Neural cell (in vitro differentiated cells): Measurements from ENCODE around the gene SIX4. TPM values are rescaled to one million over a fixed set of nuclear protein-coding genes. Genes with fewer than 3 reads are reported as not detected.
A peak's percentile ranks its signal among the peaks of the same experiment; 100 is the strongest.

Source experiments
- H2AFZ ChIP-seq: fragments of 200-600, 300-800 bp; sonication (generic), shearing (Covaris generic); 2 replicates; pipeline ENCODE4 v1.6.0; 2014; ENCODE audit warnings: low read depth, mild to moderate bottlenecking, antibody characterized with exemption, low read length, moderate library complexity
- H3F3A ChIP-seq: fragments of 200-600 bp; shearing (Covaris generic); 2 replicates; pipeline ENCODE4 v1.6.1; 2016; ENCODE audit warnings: mild to moderate bottlenecking, moderate library complexity, mixed read lengths, antibody characterized with exemption, low read length; ENCODE audit not compliant: insufficient read depth, poor library complexity, severe bottlenecking
- H3K27ac ChIP-seq: fragments of 200-600, 300-800 bp; sonication (generic), shearing (Covaris generic); 2 replicates; pipeline ENCODE4 v1.5.1; 2014; ENCODE audit warnings: mild to moderate bottlenecking, low read length, moderate library complexity
- H3K27me3 ChIP-seq: fragments of 300-800, 200-600 bp; sonication (generic), shearing (Covaris generic); 2 replicates; pipeline ENCODE4 v1.6.0; 2014; ENCODE audit warnings: mild to moderate bottlenecking, low read depth, low read length, moderate library complexity; ENCODE audit not compliant: insufficient read depth
- H3K36me3 ChIP-seq: fragments of 300-800, 200-600 bp; sonication (generic), shearing (Covaris generic); 2 replicates; pipeline ENCODE4 v1.5.1; 2014; ENCODE audit warnings: mild to moderate bottlenecking, antibody characterized with exemption, low read length, moderate library complexity; ENCODE audit not compliant: insufficient read depth
- H3K4me2 ChIP-seq: fragments of 300-800, 200-600 bp; sonication (generic), shearing (Covaris generic); 2 replicates; pipeline ENCODE4 v1.6.0; 2014; ENCODE audit warnings: mild to moderate bottlenecking, low read length
- H3K4me3 ChIP-seq: fragments of 300-800, 200-600 bp; sonication (generic), shearing (Covaris generic); 2 replicates; pipeline ENCODE4 v1.5.1; 2014; ENCODE audit warnings: mild to moderate bottlenecking, low read length, moderate library complexity
- H3K79me2 ChIP-seq: fragments of 200-600 bp; shearing (Covaris generic); replicated peaks from 2 replicates; pipeline ENCODE4 v1.6.0; 2014; ENCODE audit warnings: mild to moderate bottlenecking, low read length, moderate library complexity; ENCODE audit not compliant: insufficient read depth
- H3K9ac ChIP-seq: fragments of 300-800, 200-600 bp; sonication (generic), shearing (Covaris generic); 2 replicates; pipeline ENCODE4 v1.6.1; 2016; ENCODE audit warnings: mild to moderate bottlenecking, low read length, mixed read lengths
- H3K9me2 ChIP-seq: fragments of 200-600 bp; shearing (Covaris generic); 2 replicates; pipeline ENCODE4 v1.6.1; 2016; ENCODE audit warnings: mild to moderate bottlenecking, low read length, mixed read lengths; ENCODE audit not compliant: insufficient read depth
- H3K9me3 ChIP-seq: fragments of 200-600, 300-800 bp; sonication (generic), shearing (Covaris generic); 2 replicates; pipeline ENCODE4 v1.6.1; 2016; ENCODE audit warnings: mild to moderate bottlenecking, mixed run types, low read length, moderate library complexity, mixed read lengths
- H4K20me1 ChIP-seq: fragments of 200-600 bp; shearing (Covaris generic); 2 replicates; pipeline ENCODE4 v1.6.1; 2016; ENCODE audit warnings: mild to moderate bottlenecking, mixed run types; ENCODE audit not compliant: insufficient read depth
- CTCF ChIP-seq: fragments of 450-650 bp; IDR thresholded peaks from 2 replicates; pipeline ENCODE4 v1.5.1; 2014; ENCODE audit warnings: antibody characterized with exemption, mild to moderate bottlenecking, moderate library complexity; ENCODE audit not compliant: poor library complexity, severe bottlenecking
- EP300 ChIP-seq: fragments of 450-650 bp; conservative IDR thresholded peaks from 2 replicates; pipeline ENCODE4 v1.6.1; 2014; ENCODE audit warnings: antibody characterized with exemption, mild to moderate bottlenecking, moderate library complexity; ENCODE audit not compliant: poor library complexity, severe bottlenecking
- EZH2 ChIP-seq: fragments of 200-600, 300-800 bp; shearing (Covaris generic), sonication (generic); IDR thresholded peaks from 2 replicates; pipeline ENCODE4 v1.6.1; 2014; ENCODE audit warnings: antibody characterized with exemption, low read length, borderline replicate concordance, mild to moderate bottlenecking; ENCODE audit not compliant: insufficient read depth, poor library complexity, severe bottlenecking
- MXI1 ChIP-seq: fragments of 450-650 bp; conservative IDR thresholded peaks from 2 replicates; pipeline ENCODE4 v1.6.1; 2014; ENCODE audit warnings: antibody characterized with exemption, mild to moderate bottlenecking; ENCODE audit not compliant: poor library complexity, severe bottlenecking
- POLR2AphosphoS5 ChIP-seq: IDR thresholded peaks from 2 replicates; pipeline ENCODE4 v1.6.1; 2012
- RAD21 ChIP-seq: fragments of 450-650 bp; conservative IDR thresholded peaks from 2 replicates; pipeline ENCODE4 v1.6.1; 2014; ENCODE audit warnings: antibody characterized with exemption, mild to moderate bottlenecking, moderate library complexity
- SMC3 ChIP-seq: fragments of 450-650 bp; conservative IDR thresholded peaks from 2 replicates; pipeline ENCODE4 v1.6.1; 2014; ENCODE audit warnings: antibody characterized with exemption, mild to moderate bottlenecking, moderate library complexity; ENCODE audit not compliant: poor library complexity
- TAF1 ChIP-seq: IDR thresholded peaks from 2 replicates; pipeline ENCODE4 v1.6.1; 2012; ENCODE audit warnings: low read depth
- polyA plus RNA-seq: library from polyadenylated mRNA; depleted of rRNA; stranded (reverse); fragments of >200 nt; gene quantifications from 2 replicates; pipeline ENCODE4 v1.2.3, GENCODE V29; 2014
- TF ChIP-seq, protein P1 (sequence below): IDR thresholded peaks from 2 replicates; pipeline ENCODE4 v1.6.1; 2012; ENCODE audit warnings: borderline replicate concordance

The SIX4 gene
- polyA plus RNA-seq, 1 donor from 2014 or later: 1.1 TPM

GRCh38 chr14:60736494-60736893 lies 12.3 kb upstream of the SIX4 start:
- Histone ChIP-seq H3K79me2 (peaks cover 61% of the 10 kb centered on the region), H2AFZ (peak overlapping the region; percentile 28), H3K27ac (no peak overlapping the region), H4K20me1 (no peaks in the 10 kb centered on the region), H3K36me3 (no peaks in the 10 kb centered on the region), H3K9me3 (no peaks in the 10 kb centered on the region), H3K9ac (peak overlapping the region; percentile 88), H3K4me2 (peak overlapping the region; percentile 94), H3K9me2 (no peaks in the 10 kb centered on the region), H3K4me3 (peak overlapping the region; percentile 76), H3F3A (no peaks in the 10 kb centered on the region), H3K27me3 (peaks cover 4% of the 10 kb centered on the region)
- TF ChIP-seq CTCF (no peak), SMC3 (no peak), EP300 (no peak), EZH2 (no peak), RAD21 (no peak), POLR2AphosphoS5 (no peak), TAF1 (no peak), MXI1 (no peak)
- TF ChIP-seq, protein P1, sequence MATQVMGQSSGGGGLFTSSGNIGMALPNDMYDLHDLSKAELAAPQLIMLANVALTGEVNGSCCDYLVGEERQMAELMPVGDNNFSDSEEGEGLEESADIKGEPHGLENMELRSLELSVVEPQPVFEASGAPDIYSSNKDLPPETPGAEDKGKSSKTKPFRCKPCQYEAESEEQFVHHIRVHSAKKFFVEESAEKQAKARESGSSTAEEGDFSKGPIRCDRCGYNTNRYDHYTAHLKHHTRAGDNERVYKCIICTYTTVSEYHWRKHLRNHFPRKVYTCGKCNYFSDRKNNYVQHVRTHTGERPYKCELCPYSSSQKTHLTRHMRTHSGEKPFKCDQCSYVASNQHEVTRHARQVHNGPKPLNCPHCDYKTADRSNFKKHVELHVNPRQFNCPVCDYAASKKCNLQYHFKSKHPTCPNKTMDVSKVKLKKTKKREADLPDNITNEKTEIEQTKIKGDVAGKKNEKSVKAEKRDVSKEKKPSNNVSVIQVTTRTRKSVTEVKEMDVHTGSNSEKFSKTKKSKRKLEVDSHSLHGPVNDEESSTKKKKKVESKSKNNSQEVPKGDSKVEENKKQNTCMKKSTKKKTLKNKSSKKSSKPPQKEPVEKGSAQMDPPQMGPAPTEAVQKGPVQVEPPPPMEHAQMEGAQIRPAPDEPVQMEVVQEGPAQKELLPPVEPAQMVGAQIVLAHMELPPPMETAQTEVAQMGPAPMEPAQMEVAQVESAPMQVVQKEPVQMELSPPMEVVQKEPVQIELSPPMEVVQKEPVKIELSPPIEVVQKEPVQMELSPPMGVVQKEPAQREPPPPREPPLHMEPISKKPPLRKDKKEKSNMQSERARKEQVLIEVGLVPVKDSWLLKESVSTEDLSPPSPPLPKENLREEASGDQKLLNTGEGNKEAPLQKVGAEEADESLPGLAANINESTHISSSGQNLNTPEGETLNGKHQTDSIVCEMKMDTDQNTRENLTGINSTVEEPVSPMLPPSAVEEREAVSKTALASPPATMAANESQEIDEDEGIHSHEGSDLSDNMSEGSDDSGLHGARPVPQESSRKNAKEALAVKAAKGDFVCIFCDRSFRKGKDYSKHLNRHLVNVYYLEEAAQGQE: no peak

GRCh38 chr14:60735416-60735815 lies 11.3 kb upstream of the SIX4 start:
- peak overlapping the region; percentile 87 for H3K27ac ChIP-seq
- TF ChIP-seq CTCF (no peak), RAD21 (no peak), SMC3 (no peak), MXI1 (no peak), POLR2AphosphoS5 (no peak), TAF1 (no peak), EP300 (no peak), EZH2 (no peak)
- TF ChIP-seq, protein P1: no peak
- H2AFZ ChIP-seq: no peak overlapping the region

More at GRCh38 chr14:60735416-60735815, 11.3 kb upstream of the SIX4 start:
- no peaks in the 10 kb centered on the region for H3F3A ChIP-seq
- no peaks in the 10 kb centered on the region for H4K20me1 ChIP-seq
- H3K27me3 ChIP-seq: peaks cover 4% of the 10 kb centered on the region
- peak overlapping the region; percentile 88 for H3K9ac ChIP-seq
- H3K4me3 ChIP-seq: peak overlapping the region; percentile 76
- H3K36me3 ChIP-seq: no peaks in the 10 kb centered on the region
- H3K9me3 ChIP-seq: no peaks in the 10 kb centered on the region
- peak overlapping the region; percentile 94 for H3K4me2 ChIP-seq
- H3K79me2 ChIP-seq: peaks cover 53% of the 10 kb centered on the region
- H3K9me2 ChIP-seq: no peaks in the 10 kb centered on the region
